HL-60 (cell line): ENCODE data around the gene GRIK2.

Source experiments
- DNase-seq, 2 experiments: peaks; one replicate each; pipeline ENCODE4 v3.0.0-alpha.2; 2010 to 2020; ENCODE audit warnings: low read depth in 1 of 2, low spot score in 1 of 2
- H3K27ac ChIP-seq: fragments of 250-450 bp; sonication (Bioruptor Pico); replicated peaks from 2 replicates; pipeline ENCODE4 v1.5.1; 2020; ENCODE audit warnings: mild to moderate bottlenecking, moderate library complexity
- H3K27me3 ChIP-seq: fragments of 250-450 bp; sonication (Bioruptor Pico); 2 replicates; pipeline ENCODE4 v1.5.1; 2021; ENCODE audit warnings: mild to moderate bottlenecking, moderate library complexity; ENCODE audit not compliant: insufficient read depth, poor library complexity, severe bottlenecking
- H3K4me3 ChIP-seq: replicated peaks from 2 replicates; pipeline ENCODE4 v1.5.1; 2011; ENCODE audit warnings: mild to moderate bottlenecking, control low read depth, low read length; ENCODE audit not compliant: insufficient read depth
- CTCF ChIP-seq: IDR thresholded peaks from one replicate; pipeline ENCODE4 v1.5.1; 2011; ENCODE audit warnings: low read length, control low read depth, inconsistent platforms; ENCODE audit not compliant: insufficient read depth
- GABPA ChIP-seq: IDR thresholded peaks from 2 replicates; pipeline ENCODE4 v1.6.1; 2012; ENCODE audit warnings: low read depth
- POLR2AphosphoS5 ChIP-seq: IDR thresholded peaks from 2 replicates; pipeline ENCODE4 v1.6.1; 2012; ENCODE audit warnings: low read depth
- SPI1 ChIP-seq: IDR thresholded peaks from 2 replicates; pipeline ENCODE4 v1.6.1; 2012; ENCODE audit warnings: low read depth, mild to moderate bottlenecking, borderline replicate concordance
- TF ChIP-seq, protein P1 (sequence below): IDR thresholded peaks from 2 replicates; pipeline ENCODE4 v1.6.1; 2012; ENCODE audit warnings: low read depth; ENCODE audit not compliant: insufficient replicate concordance

The GRIK2 gene

GRCh38 chr6:102022281-102022680, 628.8 kb downstream of the GRIK2 start:
- Histone ChIP-seq H3K4me3 (no peak overlapping the region), H3K27ac (no peak overlapping the region), H3K27me3 (no peaks in the 10 kb centered on the region)
- TF ChIP-seq CTCF (no peak), POLR2AphosphoS5 (no peak), GABPA (no peak), SPI1 (no peak)
- TF ChIP-seq, protein P1, sequence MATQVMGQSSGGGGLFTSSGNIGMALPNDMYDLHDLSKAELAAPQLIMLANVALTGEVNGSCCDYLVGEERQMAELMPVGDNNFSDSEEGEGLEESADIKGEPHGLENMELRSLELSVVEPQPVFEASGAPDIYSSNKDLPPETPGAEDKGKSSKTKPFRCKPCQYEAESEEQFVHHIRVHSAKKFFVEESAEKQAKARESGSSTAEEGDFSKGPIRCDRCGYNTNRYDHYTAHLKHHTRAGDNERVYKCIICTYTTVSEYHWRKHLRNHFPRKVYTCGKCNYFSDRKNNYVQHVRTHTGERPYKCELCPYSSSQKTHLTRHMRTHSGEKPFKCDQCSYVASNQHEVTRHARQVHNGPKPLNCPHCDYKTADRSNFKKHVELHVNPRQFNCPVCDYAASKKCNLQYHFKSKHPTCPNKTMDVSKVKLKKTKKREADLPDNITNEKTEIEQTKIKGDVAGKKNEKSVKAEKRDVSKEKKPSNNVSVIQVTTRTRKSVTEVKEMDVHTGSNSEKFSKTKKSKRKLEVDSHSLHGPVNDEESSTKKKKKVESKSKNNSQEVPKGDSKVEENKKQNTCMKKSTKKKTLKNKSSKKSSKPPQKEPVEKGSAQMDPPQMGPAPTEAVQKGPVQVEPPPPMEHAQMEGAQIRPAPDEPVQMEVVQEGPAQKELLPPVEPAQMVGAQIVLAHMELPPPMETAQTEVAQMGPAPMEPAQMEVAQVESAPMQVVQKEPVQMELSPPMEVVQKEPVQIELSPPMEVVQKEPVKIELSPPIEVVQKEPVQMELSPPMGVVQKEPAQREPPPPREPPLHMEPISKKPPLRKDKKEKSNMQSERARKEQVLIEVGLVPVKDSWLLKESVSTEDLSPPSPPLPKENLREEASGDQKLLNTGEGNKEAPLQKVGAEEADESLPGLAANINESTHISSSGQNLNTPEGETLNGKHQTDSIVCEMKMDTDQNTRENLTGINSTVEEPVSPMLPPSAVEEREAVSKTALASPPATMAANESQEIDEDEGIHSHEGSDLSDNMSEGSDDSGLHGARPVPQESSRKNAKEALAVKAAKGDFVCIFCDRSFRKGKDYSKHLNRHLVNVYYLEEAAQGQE = no peak
- DNase-seq = no peak

- TF ChIP-seq, protein P1 = no peak
- TF ChIP-seq POLR2AphosphoS5 (no peak), CTCF (no peak), SPI1 (no peak), GABPA (no peak)
- H3K27ac ChIP-seq = no peak overlapping the region
- no peak for DNase-seq
- H3K27me3 ChIP-seq = no peaks in the 10 kb centered on the region
- no peak overlapping the region for H3K4me3 ChIP-seq
Measured at GRCh38 chr6:102022803-102023202, 629.3 kb downstream of the GRIK2 start.

DNA sequence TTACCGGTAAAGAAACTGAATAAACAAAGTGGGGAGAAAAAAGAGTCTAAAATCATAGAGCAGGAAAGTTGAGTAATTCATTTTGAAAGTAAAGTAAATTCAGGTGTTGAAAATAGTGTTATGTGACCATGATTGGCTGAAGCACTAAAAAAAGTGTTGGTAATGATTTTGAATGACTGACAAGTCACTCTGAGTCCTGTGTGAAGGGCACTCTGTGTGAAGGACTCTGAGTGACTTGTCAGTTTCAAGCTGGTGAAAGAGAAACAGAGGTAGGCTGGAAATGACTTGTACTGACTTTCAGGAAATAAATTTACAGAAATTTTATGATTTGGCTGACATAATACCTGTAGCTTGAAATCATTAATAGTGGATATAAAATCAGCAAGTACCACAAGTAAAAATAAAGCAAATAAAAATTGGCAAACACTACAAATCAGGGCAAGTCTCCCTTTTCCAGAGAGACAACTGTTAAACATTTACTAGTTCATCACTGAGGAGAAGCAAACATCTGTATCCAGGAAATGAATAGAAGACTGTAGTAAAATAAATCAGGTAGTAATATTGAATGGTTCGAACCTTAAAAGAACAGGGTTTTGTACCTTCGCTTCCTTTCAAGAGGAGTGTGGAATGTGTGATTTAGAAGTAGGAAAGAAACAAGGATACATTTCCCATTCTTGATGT, 630.6 kb downstream of the GRIK2 start:
- TF ChIP-seq, protein P1 = no peak
- TF ChIP-seq GABPA = no peak
- TF ChIP-seq SPI1 = no peak
- TF ChIP-seq CTCF = no peak
- TF ChIP-seq POLR2AphosphoS5 = no peak
- no peak for DNase-seq
- Histone ChIP-seq H3K27me3 (no peaks in the 10 kb centered on the region), H3K27ac (no peak overlapping the region), H3K4me3 (no peak overlapping the region)
